LNCAP (cell line): ENCODE measurements around the gene ALOX5AP.

Experiments
- TF ChIP-seq, protein P1 (sequence below): fragments of 450-650 bp; IDR thresholded peaks from 2 replicates; pipeline ENCODE4 v1.5.1; 2017; ENCODE audit warnings: mild to moderate bottlenecking

Gene ALOX5AP

DNA sequence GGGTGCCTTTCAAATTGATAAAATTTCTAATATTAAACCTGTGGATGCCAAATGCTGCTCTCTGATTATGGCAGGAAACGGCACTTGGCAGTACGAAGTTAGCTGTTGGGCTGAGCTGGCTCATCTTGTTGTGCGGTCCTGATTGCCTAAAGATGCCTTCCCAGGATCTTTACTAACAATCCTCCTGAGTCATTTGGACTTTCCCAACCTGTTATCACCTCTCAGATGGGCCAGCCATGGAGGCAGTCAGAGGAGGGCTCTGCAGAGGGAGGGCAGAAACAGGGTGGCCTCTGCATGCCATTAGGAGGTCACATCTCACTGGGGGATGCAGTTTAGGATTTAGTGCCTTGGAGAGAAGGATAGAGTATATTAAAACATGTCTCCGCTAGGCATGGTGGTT, 27.3 kb downstream of the ALOX5AP start:
- TF ChIP-seq, protein P1, sequence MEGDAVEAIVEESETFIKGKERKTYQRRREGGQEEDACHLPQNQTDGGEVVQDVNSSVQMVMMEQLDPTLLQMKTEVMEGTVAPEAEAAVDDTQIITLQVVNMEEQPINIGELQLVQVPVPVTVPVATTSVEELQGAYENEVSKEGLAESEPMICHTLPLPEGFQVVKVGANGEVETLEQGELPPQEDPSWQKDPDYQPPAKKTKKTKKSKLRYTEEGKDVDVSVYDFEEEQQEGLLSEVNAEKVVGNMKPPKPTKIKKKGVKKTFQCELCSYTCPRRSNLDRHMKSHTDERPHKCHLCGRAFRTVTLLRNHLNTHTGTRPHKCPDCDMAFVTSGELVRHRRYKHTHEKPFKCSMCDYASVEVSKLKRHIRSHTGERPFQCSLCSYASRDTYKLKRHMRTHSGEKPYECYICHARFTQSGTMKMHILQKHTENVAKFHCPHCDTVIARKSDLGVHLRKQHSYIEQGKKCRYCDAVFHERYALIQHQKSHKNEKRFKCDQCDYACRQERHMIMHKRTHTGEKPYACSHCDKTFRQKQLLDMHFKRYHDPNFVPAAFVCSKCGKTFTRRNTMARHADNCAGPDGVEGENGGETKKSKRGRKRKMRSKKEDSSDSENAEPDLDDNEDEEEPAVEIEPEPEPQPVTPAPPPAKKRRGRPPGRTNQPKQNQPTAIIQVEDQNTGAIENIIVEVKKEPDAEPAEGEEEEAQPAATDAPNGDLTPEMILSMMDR, result no peak

DNA sequence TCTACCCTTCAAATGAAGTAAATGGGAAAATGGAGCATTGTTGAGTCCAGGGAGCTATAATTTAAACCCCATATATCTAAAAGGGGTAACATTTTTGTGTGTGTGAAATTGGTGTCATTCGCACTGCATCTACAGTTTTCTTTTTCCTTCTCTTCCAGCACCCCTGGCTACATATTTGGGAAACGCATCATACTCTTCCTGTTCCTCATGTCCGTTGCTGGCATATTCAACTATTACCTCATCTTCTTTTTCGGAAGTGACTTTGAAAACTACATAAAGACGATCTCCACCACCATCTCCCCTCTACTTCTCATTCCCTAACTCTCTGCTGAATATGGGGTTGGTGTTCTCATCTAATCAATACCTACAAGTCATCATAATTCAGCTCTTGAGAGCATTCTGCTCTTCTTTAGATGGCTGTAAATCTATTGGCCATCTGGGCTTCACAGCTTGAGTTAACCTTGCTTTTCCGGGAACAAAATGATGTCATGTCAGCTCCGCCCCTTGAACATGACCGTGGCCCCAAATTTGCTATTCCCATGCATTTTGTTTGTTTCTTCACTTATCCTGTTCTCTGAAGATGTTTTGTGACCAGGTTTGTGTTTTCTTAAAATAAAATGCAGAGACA, 28.6 kb downstream of the ALOX5AP start:
- TF ChIP-seq, protein P1, result no peak

- TF ChIP-seq, protein P1, result no peak
Observed at GRCh38 chr13:30766231-30766630, 30.9 kb downstream of the ALOX5AP start.

DNA sequence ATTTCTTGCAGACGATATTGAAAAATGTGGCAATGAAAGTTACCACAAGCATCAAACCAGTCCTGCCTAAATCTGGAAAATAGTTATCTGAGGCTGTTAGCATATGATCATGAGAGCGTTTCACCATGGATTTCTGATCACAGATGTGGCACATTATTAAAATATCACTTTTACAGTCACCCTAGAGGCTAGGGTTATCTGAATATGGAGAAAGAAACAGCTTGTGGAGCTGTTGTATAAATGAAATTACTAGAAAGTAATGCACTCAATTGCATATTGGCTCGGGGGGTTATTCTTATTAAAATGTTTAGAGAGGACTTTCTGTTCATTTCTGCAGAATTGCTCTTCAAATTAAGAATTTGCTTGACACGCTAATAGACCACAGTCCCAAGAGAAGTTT, 35.6 kb downstream of the ALOX5AP start:
- TF ChIP-seq, protein P1, result no peak

DNA sequence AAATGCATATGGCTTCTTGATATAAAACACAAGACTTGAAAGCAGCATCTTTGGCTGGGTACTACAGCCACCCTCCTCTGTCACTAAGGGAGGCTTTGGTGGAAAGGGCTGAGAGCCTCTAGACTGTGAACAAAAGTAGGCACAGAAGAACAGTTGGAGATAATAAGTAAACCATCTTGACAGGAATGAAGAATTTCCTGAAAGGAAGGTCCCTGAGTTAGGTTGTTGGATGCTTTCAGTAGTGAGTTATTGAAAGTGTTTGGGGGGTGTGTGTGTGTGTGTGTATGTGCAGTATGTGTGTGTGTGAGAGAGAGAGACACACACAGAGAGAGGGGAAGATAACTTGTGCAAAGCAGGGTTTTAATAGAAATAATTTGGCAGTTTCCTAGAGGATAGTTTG, 38.2 kb downstream of the ALOX5AP start:
- TF ChIP-seq, protein P1, result no peak

- TF ChIP-seq, protein P1, result no peak
Observed at GRCh38 chr13:30774214-30774730, 38.9 kb downstream of the ALOX5AP start.

GRCh38 chr13:30776661-30777060, 41.3 kb downstream of the ALOX5AP start:
- TF ChIP-seq, protein P1, result no peak

DNA sequence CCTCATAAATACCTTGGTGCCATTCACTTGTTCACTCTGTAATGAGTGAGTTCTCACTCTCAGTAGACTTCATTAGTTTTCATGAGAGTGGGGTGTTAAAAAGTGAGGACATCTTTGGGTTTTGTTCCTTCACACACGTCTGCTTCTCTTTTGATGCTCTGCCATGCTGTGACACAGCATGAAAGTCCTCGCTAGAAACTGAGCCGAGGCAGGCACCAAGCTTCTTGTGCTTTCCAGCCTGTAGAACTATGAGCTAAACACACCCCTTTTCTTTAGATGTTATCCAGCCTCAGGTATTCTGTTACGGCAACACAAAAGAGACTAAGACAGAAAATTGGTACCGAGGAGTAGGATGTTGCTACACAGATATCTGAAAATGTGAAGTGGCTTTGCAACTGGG, 43.7 kb downstream of the ALOX5AP start:
- TF ChIP-seq, protein P1, result no peak
